B cell (primary cell): ENCODE results near the gene GPR78. TPM values are rescaled to one million over a fixed set of nuclear protein-coding genes. Genes with fewer than 3 reads are reported as not detected.
A peak's percentile ranks its signal among the peaks of the same experiment; 100 is the strongest.

ENCODE experiments used
- ATAC-seq: fragments of 200-7000 bp; cut with Tn5 transposase; one replicate; pipeline ENCODE4 v1.10.0; 2021; ENCODE audit warnings: low read depth, mild to moderate bottlenecking, moderate number of reproducible peaks, moderate library complexity
- CTCF ChIA-PET: fragments of 350-600 bp; sonication (Branson Sonifier 250); formaldehyde crosslinking; loops from one replicate; lab custom pipeline; 2021; ENCODE audit warnings: antibody characterized with exemption, inconsistent platforms; lab: Charles Lee
- POLR2A ChIA-PET: fragments of 350-600 bp; sonication (Branson Sonifier 250); formaldehyde crosslinking; loops from one replicate; lab custom pipeline; 2021; ENCODE audit warnings: antibody characterized with exemption; lab: Charles Lee
- DNase-seq: peaks from one replicate; pipeline ENCODE4 v3.0.0; 2013
- H2AFZ ChIP-seq: 2 replicates; pipeline ENCODE4 v1.6.1; 2012; ENCODE audit warnings: mild to moderate bottlenecking, low read depth, low read length; ENCODE audit not compliant: insufficient read depth, poor library complexity, severe bottlenecking
- H3K27ac ChIP-seq, 2 donors: 1 replicate in 1 of 2; 2 replicates in 1 of 2; pipeline ENCODE4 v1.5.1; 2012 to 2013; ENCODE audit warnings: low read length in 2 of 2, mild to moderate bottlenecking in 2 of 2, moderate library complexity in 1 of 2
- H3K27me3 ChIP-seq, 4 experiments: fragments of 200-600 bp in 1 of 4; sonication (generic) in 1 of 4; replicated peaks in 1 of 4; 1 replicate in 2 of 4; 2 replicates in 2 of 4; pipeline versions ENCODE4 v1.6.1 to v1.7.0; 2013 to 2016; ENCODE audit warnings: low read length in 3 of 4, mild to moderate bottlenecking in 2 of 4, mixed read lengths in 1 of 4, moderate library complexity in 1 of 4; ENCODE audit not compliant: insufficient read depth in 4 of 4, control insufficient read depth in 3 of 4; ENCODE audit errors: control extremely low read depth in 1 of 4
- H3K36me3 ChIP-seq, 2 experiments: replicated peaks in 1 of 2; 1 replicate in 1 of 2; 2 replicates in 1 of 2; pipeline versions ENCODE4 v1.6.1 to v1.7.1; 2013; ENCODE audit warnings: low read length in 1 of 2; ENCODE audit not compliant: insufficient read depth in 2 of 2, control insufficient read depth in 1 of 2; ENCODE audit errors: control extremely low read depth in 1 of 2, extremely low read depth in 1 of 2
- H3K4me1 ChIP-seq, 2 donors: fragments of 200-600 bp in 1 of 2; sonication (generic) in 1 of 2; 1 replicate in 1 of 2; 2 replicates in 1 of 2; pipeline versions ENCODE4 v1.5.1 to v1.6.1; 2013 to 2017; ENCODE audit warnings: low read length in 2 of 2; ENCODE audit not compliant: control insufficient read depth in 2 of 2, insufficient read depth in 2 of 2
- H3K4me2 ChIP-seq: replicated peaks from 2 replicates; pipeline ENCODE3; 2012; ENCODE audit warnings: mild to moderate bottlenecking, low read depth, low read length; ENCODE audit not compliant: poor library complexity, severe bottlenecking
- H3K4me3 ChIP-seq, 5 experiments: fragments of 200-600 bp in 1 of 5; sonication (generic) in 1 of 5; 1 replicate in 3 of 5; 2 replicates in 2 of 5; pipeline versions ENCODE4 v1.5.1 to v1.7.0; 2011 to 2016; ENCODE audit warnings: low read length in 4 of 5, mild to moderate bottlenecking in 4 of 5, low read depth in 2 of 5, control low read depth in 1 of 5, moderate library complexity in 1 of 5; ENCODE audit not compliant: insufficient read depth in 1 of 5; ENCODE audit errors: control extremely low read depth in 1 of 5, extremely low read depth in 1 of 5
- H3K79me2 ChIP-seq: fragments of 200-600 bp; sonication (generic); one replicate; pipeline ENCODE4 v1.6.0; 2016; ENCODE audit warnings: low read length; ENCODE audit not compliant: control insufficient read depth, insufficient read depth
- H3K9ac ChIP-seq: fragments of 200-600 bp; sonication (generic); 2 replicates; pipeline ENCODE4 v1.6.1; 2017; ENCODE audit warnings: mild to moderate bottlenecking, low read length, moderate library complexity
- H3K9me3 ChIP-seq, 3 donors: one replicate each; pipeline versions ENCODE4 v1.6.1 to v1.7.1; 2013; ENCODE audit warnings: low read length in 2 of 3; ENCODE audit not compliant: control insufficient read depth in 2 of 3, insufficient read depth in 1 of 3; ENCODE audit errors: control extremely low read depth in 1 of 3
- H4K20me1 ChIP-seq: 2 replicates; pipeline ENCODE4 v1.6.0; 2012; ENCODE audit warnings: mild to moderate bottlenecking, low read length; ENCODE audit not compliant: insufficient read depth, control insufficient read depth, poor library complexity, severe bottlenecking
- H3K27ac Mint-ChIP-seq: one replicate; pipeline ENCODE4 v1.8.0; 2021; ENCODE audit warnings: mixed read lengths
- H3K27me3 Mint-ChIP-seq: one replicate; pipeline ENCODE4 v1.8.0; 2021; ENCODE audit warnings: mixed read lengths
- H3K4me1 Mint-ChIP-seq: one replicate; pipeline ENCODE4 v1.8.0; 2021; ENCODE audit warnings: mixed read lengths
- H3K4me3 Mint-ChIP-seq: one replicate; pipeline ENCODE4 v1.8.0; 2021; ENCODE audit warnings: mixed read lengths
- H3K9me3 Mint-ChIP-seq: one replicate; pipeline ENCODE4 v1.8.0; 2022; ENCODE audit warnings: mixed read lengths; ENCODE audit not compliant: insufficient read depth
- EZH2 ChIP-seq: IDR thresholded peaks from 2 replicates; pipeline ENCODE4 v1.6.1; 2012; ENCODE audit warnings: borderline replicate concordance, low read depth, mild to moderate bottlenecking, moderate library complexity, low read length; ENCODE audit not compliant: insufficient read depth, poor library complexity, severe bottlenecking
- whole genome bisulfite sequencing: methylation state at CpG from one replicate; pipeline ENCODE4 v1.1.5; 2013; ENCODE audit warnings: missing lambda C conversion rate; ENCODE audit not compliant: insufficient coverage; 5-methylcytosine and 5-hydroxymethylcytosine counted together
- intact Hi-C: fragments of 100-400 bp; cut with micrococcal nuclease; formaldehyde crosslinking; loops from one replicate; pipeline ENCODE4 v1.10.0; 2022
- polyA plus RNA-seq: library from polyadenylated mRNA; depleted of rRNA; stranded (reverse); fragments of >200 nt; gene quantifications from 2 replicates; pipeline ENCODE4 v1.2.3, GENCODE V29; 2012
- total RNA-seq, 2 donors: library from RNA; stranded (reverse); fragments of 120-200 nt in 1 of 2; gene quantifications; 1 replicate in 1 of 2; 2 replicates in 1 of 2; pipeline versions ENCODE4 v1.2.3 to v1.2.4, GENCODE V29; 2013 to 2022
- TF ChIP-seq, protein P1 (sequence below): fragments of 200-600 bp; IDR thresholded peaks from one replicate; pipeline ENCODE4 v1.8.0; 2022; ENCODE audit warnings: antibody characterized with exemption, mild to moderate bottlenecking

The GPR78 gene
- total and polyA plus RNA-seq, 2 donors (not counting 1 experiment from before 2014, with no cell fraction given) = not detected

GRCh38 chr4:8594097-8595038, 14.2 kb downstream of the GPR78 start:
- no peaks in the 10 kb centered on the region for H3K79me2 ChIP-seq
- H3K27me3 Mint-ChIP-seq = peaks cover 22% of the 10 kb centered on the region
- TF ChIP-seq EZH2 = no peak
- TF ChIP-seq, protein P1, sequence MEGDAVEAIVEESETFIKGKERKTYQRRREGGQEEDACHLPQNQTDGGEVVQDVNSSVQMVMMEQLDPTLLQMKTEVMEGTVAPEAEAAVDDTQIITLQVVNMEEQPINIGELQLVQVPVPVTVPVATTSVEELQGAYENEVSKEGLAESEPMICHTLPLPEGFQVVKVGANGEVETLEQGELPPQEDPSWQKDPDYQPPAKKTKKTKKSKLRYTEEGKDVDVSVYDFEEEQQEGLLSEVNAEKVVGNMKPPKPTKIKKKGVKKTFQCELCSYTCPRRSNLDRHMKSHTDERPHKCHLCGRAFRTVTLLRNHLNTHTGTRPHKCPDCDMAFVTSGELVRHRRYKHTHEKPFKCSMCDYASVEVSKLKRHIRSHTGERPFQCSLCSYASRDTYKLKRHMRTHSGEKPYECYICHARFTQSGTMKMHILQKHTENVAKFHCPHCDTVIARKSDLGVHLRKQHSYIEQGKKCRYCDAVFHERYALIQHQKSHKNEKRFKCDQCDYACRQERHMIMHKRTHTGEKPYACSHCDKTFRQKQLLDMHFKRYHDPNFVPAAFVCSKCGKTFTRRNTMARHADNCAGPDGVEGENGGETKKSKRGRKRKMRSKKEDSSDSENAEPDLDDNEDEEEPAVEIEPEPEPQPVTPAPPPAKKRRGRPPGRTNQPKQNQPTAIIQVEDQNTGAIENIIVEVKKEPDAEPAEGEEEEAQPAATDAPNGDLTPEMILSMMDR = peak; percentile 20
- H3K4me1 Mint-ChIP-seq = no peaks in the 10 kb centered on the region
- intact Hi-C loops = no loop called here
- H3K4me1 ChIP-seq = no peaks in the 10 kb centered on the region
- H4K20me1 ChIP-seq = no peaks in the 10 kb centered on the region
- H3K27me3 ChIP-seq = peaks cover 0 to 24% (median 1%) of the 10 kb centered on the region in 4 experiments
- no peaks in the 10 kb centered on the region for H3K36me3 ChIP-seq
- no peaks in the 10 kb centered on the region for H3K9me3 ChIP-seq
- no peak overlapping the region for H3K27ac ChIP-seq
- H3K4me3 Mint-ChIP-seq = no peak overlapping the region
- no peak overlapping the region for H3K27ac Mint-ChIP-seq
- H3K9ac ChIP-seq = no peak overlapping the region
- no peak overlapping the region for H3K4me2 ChIP-seq
- CTCF ChIA-PET = no interaction called here
- H3K4me3 ChIP-seq = no peak overlapping the region
- H2AFZ ChIP-seq = no peak overlapping the region
- POLR2A ChIA-PET = no interaction called here
- DNase-seq = no peak
- no peaks in the 10 kb centered on the region for H3K9me3 Mint-ChIP-seq
- WGBS = 66% methylated on average over 15 of the region's 24 CpGs
- ATAC-seq = no peak
